Activated CD8-positive, alpha-beta T cell treated with anti-CD3 and anti-CD28 coated beads for 36 hours (primary cell): ENCODE results near the gene POTEF. TPM values are rescaled to one million over a fixed set of nuclear protein-coding genes. Genes with fewer than 3 reads are reported as not detected.
"Not testable (repeated sequence)": the region's sequence is repeated elsewhere in the genome, so short reads cannot be mapped to it uniquely, and the experiment has no call there.

Experiments used
- ATAC-seq: fragments of 200-7000 bp; cut with Tn5 transposase; one replicate; pipeline ENCODE4 v1.10.0; 2021; ENCODE audit warnings: mild to moderate bottlenecking, moderate library complexity
- CTCF ChIA-PET: fragments of 350-600 bp; sonication (Branson Sonifier 250); formaldehyde crosslinking; loops from one replicate; lab custom pipeline; 2021; ENCODE audit warnings: antibody characterized with exemption; lab: Charles Lee
- POLR2A ChIA-PET: fragments of 350-600 bp; sonication (Branson Sonifier 250); formaldehyde crosslinking; loops from one replicate; lab custom pipeline; 2021; ENCODE audit warnings: antibody characterized with exemption; lab: Charles Lee
- DNase-seq: peaks from one replicate; pipeline ENCODE4 v3.0.0-alpha.2; 2020
- H3K27ac Mint-ChIP-seq: one replicate; pipeline ENCODE4 v1.8.0; 2021; ENCODE audit warnings: mild to moderate bottlenecking, mixed read lengths
- H3K27me3 Mint-ChIP-seq: one replicate; pipeline ENCODE4 v1.8.0; 2021; ENCODE audit warnings: mixed read lengths
- H3K36me3 Mint-ChIP-seq: one replicate; pipeline ENCODE4 v1.8.0; 2021; ENCODE audit warnings: low read depth, mixed read lengths
- H3K4me1 Mint-ChIP-seq: one replicate; pipeline ENCODE4 v1.8.0; 2021; ENCODE audit warnings: low read depth, mixed read lengths
- H3K4me3 Mint-ChIP-seq: one replicate; pipeline ENCODE4 v1.8.0; 2021; ENCODE audit warnings: mild to moderate bottlenecking, moderate library complexity, mixed read lengths
- H3K9me3 Mint-ChIP-seq: one replicate; pipeline ENCODE4 v1.8.0; 2021; ENCODE audit warnings: mixed read lengths
- intact Hi-C: fragments of 100-400 bp; cut with micrococcal nuclease; formaldehyde crosslinking; loops from one replicate; pipeline ENCODE4 v1.10.0; 2022
- total RNA-seq, 2 experiments: library from RNA; stranded (reverse); gene quantifications; one replicate each; pipeline ENCODE4 v1.2.3, GENCODE V29; 2021
- TF ChIP-seq, protein P1 (sequence below): fragments of 200-600 bp; IDR thresholded peaks from one replicate; pipeline ENCODE4 v1.8.0; 2022; ENCODE audit warnings: antibody characterized with exemption, mild to moderate bottlenecking

Gene POTEF
- total RNA-seq, 2 experiments from 2014 or later = not detected

DNA sequence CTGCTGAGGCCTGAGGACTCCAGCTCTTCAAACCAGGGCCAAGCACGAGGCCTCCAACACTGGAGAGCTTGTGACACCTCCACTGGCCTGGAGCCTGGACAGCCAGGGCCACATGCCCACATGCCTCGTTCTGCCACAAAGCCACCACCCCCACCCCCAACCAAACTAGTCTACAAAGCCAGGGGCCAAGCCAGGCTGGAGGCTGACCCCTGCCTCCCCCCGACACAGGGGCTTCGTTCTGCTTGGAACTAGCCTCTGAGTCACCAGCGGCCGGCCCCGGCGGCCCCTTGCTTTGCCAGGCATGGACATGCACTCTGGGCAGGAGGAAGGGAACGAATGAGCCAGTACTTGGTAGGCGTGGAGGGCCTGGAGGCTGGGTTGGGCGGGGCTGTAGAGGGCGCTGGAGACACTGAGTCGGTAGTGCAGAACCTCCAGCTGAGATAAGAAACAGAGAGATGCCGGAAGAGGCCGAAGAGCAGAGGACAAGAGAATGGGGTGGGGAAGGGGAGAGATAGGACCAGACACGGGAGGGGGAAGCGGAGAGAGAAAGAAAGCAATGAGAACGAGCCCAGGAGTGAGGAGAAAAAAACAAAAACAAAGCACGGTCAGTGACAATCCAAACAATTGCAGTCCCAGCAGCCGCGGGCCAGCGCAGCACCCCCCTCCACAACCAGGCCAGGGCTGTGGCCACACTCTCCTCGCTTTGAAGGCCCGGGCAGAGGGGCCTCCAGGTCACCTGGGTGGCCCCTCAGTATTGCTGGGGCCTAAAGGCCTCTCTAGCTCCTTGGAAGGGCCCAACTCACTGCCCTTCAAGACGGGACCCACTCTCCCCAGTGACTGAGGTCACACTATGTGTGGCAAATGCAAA lies 32.0 kb upstream of the POTEF start:
- H3K27me3 Mint-ChIP-seq, POLR2A ChIA-PET, ATAC-seq, H3K27ac Mint-ChIP-seq, CTCF ChIA-PET, intact Hi-C loops, H3K4me3 Mint-ChIP-seq, H3K9me3 Mint-ChIP-seq, DNase-seq: not testable (repeated sequence)
- Mint-ChIP-seq H3K36me3 (peaks cover 25% of the 10 kb centered on the region), H3K4me1 (peaks cover 13% of the 10 kb centered on the region)

DNA sequence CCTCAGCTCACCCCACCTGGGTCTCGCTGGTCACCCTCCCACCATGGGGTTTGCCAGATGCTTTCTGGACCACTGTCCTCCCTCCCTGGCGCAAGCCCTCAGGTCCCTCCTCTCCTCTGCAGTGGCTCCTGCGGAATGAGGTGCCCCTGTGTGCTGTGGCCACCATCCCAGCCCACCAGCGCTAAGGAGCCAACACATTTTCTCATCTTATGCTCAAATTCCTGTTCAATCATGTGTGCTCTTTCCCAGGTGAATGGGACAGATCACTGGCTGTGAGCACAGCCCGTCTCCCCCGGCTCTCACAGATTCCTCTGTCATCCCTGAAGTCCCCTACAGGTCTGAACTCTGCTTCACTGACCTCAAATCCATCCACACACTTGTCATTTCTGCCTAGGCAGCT lies 31.1 kb upstream of the POTEF start:
- H3K4me3 Mint-ChIP-seq = no peak overlapping the region
- no peak for DNase-seq
- no peak overlapping the region for H3K27ac Mint-ChIP-seq
- H3K36me3 Mint-ChIP-seq = peaks cover 24% of the 10 kb centered on the region
- H3K9me3 Mint-ChIP-seq = no peaks in the 10 kb centered on the region
- peaks cover 13% of the 10 kb centered on the region for H3K4me1 Mint-ChIP-seq
- ChIA-PET POLR2A (no interaction called here), CTCF (no interaction called here)
- ATAC-seq = no peak
- intact Hi-C loops = no loop called here
- TF ChIP-seq, protein P1, sequence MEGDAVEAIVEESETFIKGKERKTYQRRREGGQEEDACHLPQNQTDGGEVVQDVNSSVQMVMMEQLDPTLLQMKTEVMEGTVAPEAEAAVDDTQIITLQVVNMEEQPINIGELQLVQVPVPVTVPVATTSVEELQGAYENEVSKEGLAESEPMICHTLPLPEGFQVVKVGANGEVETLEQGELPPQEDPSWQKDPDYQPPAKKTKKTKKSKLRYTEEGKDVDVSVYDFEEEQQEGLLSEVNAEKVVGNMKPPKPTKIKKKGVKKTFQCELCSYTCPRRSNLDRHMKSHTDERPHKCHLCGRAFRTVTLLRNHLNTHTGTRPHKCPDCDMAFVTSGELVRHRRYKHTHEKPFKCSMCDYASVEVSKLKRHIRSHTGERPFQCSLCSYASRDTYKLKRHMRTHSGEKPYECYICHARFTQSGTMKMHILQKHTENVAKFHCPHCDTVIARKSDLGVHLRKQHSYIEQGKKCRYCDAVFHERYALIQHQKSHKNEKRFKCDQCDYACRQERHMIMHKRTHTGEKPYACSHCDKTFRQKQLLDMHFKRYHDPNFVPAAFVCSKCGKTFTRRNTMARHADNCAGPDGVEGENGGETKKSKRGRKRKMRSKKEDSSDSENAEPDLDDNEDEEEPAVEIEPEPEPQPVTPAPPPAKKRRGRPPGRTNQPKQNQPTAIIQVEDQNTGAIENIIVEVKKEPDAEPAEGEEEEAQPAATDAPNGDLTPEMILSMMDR = no peak
- H3K27me3 Mint-ChIP-seq = no peaks in the 10 kb centered on the region

DNA sequence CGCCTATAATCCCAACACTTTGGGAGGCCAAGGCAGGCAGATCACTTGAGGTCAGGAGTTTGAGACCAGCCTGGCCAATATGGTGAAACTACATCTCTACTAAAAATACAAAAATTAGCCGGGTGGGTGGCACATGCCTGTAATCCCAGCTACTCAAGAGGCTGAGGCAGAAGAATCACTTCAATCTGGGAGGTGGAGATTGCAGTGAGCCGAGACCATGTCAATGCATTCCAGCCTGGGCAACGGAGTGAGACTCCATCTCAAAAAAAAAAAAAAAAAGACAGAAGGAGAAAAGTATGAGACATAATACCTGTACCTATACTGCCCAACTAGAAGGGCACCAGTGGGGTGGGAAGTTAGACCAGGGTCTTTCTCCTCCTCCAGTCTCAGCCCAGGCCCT lies 30.4 kb upstream of the POTEF start:
- H3K27ac Mint-ChIP-seq, H3K4me3 Mint-ChIP-seq, H3K9me3 Mint-ChIP-seq, DNase-seq, H3K27me3 Mint-ChIP-seq, intact Hi-C loops, CTCF ChIA-PET, ATAC-seq: not testable (repeated sequence)
- POLR2A ChIA-PET = interaction anchor here (2.1 kb wide), 1 partner anchor 11 kb away, joined by 7 read pairs; no protein-coding TSS in a partner anchor
- peaks cover 13% of the 10 kb centered on the region for H3K4me1 Mint-ChIP-seq
- H3K36me3 Mint-ChIP-seq = peaks cover 21% of the 10 kb centered on the region

DNA sequence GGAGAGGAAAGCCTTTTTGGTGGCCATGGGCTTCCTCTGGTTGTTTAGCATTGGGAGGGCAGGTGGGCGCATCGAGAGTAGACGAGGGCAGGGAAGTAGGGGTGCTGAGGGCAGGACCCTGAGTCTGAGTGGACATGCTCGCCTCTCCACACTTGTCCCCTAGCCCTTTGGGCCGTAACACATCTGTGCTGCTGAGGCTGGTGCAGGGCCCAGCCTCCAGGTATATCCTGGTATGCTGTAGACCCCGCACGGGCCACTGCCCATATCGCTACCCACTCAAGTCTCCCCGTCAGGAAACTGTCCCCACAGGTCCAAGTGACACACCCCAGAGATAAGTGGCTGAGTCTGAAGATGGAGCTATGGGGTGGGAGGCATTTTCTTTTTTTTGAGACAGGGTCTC lies 29.6 kb upstream of the POTEF start:
- no peak for DNase-seq
- POLR2A ChIA-PET = interaction anchor here (2.1 kb wide), 1 partner anchor 12 kb away, joined by 7 read pairs; no protein-coding TSS in a partner anchor
- intact Hi-C loops = no loop called here
- TF ChIP-seq, protein P1 = no peak
- Mint-ChIP-seq H3K27ac (peak overlapping the region; percentile 69), H3K4me1 (peaks cover 13% of the 10 kb centered on the region), H3K36me3 (peaks cover 16% of the 10 kb centered on the region), H3K27me3 (no peaks in the 10 kb centered on the region), H3K4me3 (no peak overlapping the region), H3K9me3 (no peaks in the 10 kb centered on the region)
- CTCF ChIA-PET = no interaction called here
- no peak for ATAC-seq

DNA sequence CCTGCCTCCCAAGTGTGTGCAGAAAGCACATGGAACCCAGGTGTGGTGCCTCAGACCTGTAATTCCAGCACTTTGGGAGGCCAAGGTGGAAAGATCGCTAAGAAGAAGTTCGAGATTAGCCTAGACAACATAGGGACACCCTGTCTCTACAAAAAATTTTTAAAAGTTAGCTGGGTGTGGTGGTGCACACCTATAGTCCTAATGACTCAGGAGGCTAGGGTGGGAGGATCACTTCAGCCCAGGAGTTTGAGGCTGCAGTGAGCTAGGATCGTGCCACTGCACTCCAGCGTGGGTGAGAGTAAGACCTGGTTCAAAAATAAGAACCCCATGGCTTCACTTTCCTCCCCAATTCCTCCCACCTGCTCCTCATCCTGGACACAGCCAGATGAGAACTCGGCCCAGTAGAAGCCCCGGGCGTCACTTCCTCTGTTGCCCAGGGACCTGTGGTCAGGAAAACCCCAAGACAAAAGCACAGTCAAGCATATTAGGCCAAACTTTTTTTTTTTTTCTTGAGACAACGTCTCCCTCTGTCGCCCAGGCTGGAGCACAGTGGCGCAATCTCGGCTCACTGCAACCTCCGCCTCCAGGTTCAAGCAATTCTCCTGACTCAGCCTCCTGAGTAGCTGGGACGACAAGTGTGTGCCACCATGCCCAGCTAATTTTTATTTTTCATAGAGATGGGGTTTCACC lies 28.9 kb upstream of the POTEF start:
- CTCF ChIA-PET, H3K27me3 Mint-ChIP-seq, intact Hi-C loops, H3K9me3 Mint-ChIP-seq, H3K4me3 Mint-ChIP-seq: not testable (repeated sequence)
- Mint-ChIP-seq H3K27ac (peak overlapping the region; percentile 69), H3K4me1 (peaks cover 13% of the 10 kb centered on the region), H3K36me3 (peaks cover 18% of the 10 kb centered on the region)
- POLR2A ChIA-PET = interaction anchor here (2.1 kb wide), 1 partner anchor 13 kb away, joined by 7 read pairs; no protein-coding TSS in a partner anchor
- DNase-seq = peak; percentile 41
- peak; percentile 49 for ATAC-seq

DNA sequence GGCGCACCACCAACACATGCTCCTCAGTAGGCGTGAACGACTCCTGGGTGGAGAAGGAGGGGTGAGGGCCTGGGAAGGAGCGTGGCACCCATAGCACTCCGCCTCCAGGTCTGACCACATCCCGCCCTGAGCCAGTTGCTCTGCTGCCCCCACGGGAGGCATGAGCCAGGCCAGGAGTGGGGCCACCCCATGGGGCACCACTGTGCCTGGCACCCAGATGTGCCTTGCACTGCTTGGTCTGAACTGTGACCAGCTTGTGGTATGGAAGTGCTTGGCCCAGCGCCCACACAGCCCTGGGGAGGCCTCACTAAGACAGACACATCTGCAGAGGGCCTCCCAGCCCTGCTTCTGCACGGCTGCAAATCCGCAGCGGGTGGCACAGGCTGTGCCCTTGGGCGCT lies 28.3 kb upstream of the POTEF start:
- DNase-seq, H3K9me3 Mint-ChIP-seq, intact Hi-C loops, H3K4me3 Mint-ChIP-seq, H3K27ac Mint-ChIP-seq, H3K27me3 Mint-ChIP-seq, CTCF ChIA-PET: not testable (repeated sequence)
- Mint-ChIP-seq H3K4me1 (peaks cover 13% of the 10 kb centered on the region), H3K36me3 (peaks cover 18% of the 10 kb centered on the region)
- peak; percentile 18 for ATAC-seq
- POLR2A ChIA-PET = interaction anchor here (2.1 kb wide), 1 partner anchor 13 kb away, joined by 7 read pairs; no protein-coding TSS in a partner anchor
